ENCODE measurements around the gene LGI1.

GRCh38 chr10:93826355-93826754, 68.6 kb downstream of the LGI1 start:
- TF ChIP-seq POLR2A (IDR thresholded peaks at IDR 0.05; ENCODE audit: low read length) (no peak), GATA1 (IDR thresholded peaks at IDR 0.05; ENCODE audit: low read depth, low read length) (no peak)

Data from erythroblast (primary cell).